ENCODE results near the gene NOVA1. TPM values are rescaled to one million over a fixed set of nuclear protein-coding genes. Genes with fewer than 3 reads are reported as not detected.

NOVA1 gene
- total RNA-seq, 6 experiments from 2014 or later = 0.12 to 2.0 (median 0.47) TPM

GRCh38 chr14:26499546-26499945 lies 98.3 kb downstream of the NOVA1 start:
- intact Hi-C loops (cut with DNase I) = no loop called here
- Histone ChIP-seq H3K4me3 (no peak overlapping the region), H3K27ac (no peak overlapping the region), H3K36me3 (no peaks in the 10 kb centered on the region), H3K9me3 (no peaks in the 10 kb centered on the region), H3K4me1 (no peaks in the 10 kb centered on the region), H3K27me3 (no peaks in the 10 kb centered on the region)
- DNase-seq (no peak), ATAC-seq (no peak)
- WGBS (ENCODE audit: insufficient coverage, low coverage, low lambda C conversion rate, missing lambda C conversion rate) = 65% methylated on average over 2 of the region's 2 CpGs
- TF ChIP-seq POLR2A (IDR thresholded peaks at IDR 0.05) = no peak
- TF ChIP-seq, protein P1, sequence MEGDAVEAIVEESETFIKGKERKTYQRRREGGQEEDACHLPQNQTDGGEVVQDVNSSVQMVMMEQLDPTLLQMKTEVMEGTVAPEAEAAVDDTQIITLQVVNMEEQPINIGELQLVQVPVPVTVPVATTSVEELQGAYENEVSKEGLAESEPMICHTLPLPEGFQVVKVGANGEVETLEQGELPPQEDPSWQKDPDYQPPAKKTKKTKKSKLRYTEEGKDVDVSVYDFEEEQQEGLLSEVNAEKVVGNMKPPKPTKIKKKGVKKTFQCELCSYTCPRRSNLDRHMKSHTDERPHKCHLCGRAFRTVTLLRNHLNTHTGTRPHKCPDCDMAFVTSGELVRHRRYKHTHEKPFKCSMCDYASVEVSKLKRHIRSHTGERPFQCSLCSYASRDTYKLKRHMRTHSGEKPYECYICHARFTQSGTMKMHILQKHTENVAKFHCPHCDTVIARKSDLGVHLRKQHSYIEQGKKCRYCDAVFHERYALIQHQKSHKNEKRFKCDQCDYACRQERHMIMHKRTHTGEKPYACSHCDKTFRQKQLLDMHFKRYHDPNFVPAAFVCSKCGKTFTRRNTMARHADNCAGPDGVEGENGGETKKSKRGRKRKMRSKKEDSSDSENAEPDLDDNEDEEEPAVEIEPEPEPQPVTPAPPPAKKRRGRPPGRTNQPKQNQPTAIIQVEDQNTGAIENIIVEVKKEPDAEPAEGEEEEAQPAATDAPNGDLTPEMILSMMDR (IDR thresholded peaks at IDR 0.05) = no peak

DNA sequence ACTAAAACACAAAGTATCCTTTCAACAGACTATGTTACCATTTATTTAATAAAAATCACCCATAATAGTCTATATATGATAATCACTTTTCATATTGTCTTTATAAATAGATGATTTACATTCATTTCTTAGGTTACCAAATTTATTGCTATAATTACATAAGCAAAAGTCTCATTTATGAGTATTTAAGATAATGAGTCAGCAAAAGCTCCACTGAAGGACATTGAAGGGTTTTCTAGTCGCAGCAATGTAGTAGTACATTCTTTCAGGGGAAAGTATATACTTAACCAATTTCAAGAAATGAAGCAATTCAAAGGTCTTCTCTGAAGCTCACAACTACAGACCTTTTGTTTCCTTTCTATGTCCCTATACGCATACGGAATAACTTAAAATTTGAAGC lies 110.9 kb downstream of the NOVA1 start:
- no peak for TF ChIP-seq POLR2A (IDR thresholded peaks at IDR 0.05)
- TF ChIP-seq, protein P1 (IDR thresholded peaks at IDR 0.05) = no peak
- H3K9me3 ChIP-seq = no peaks in the 10 kb centered on the region
- H3K27ac ChIP-seq = no peak overlapping the region
- intact Hi-C loops (cut with DNase I) = no loop called here
- no peaks in the 10 kb centered on the region for H3K36me3 ChIP-seq
- DNase-seq (no peak), ATAC-seq (no peak)
- WGBS (ENCODE audit: insufficient coverage, low coverage, low lambda C conversion rate, missing lambda C conversion rate) = 85% methylated on average over 3 of the region's 3 CpGs
- H3K4me1 ChIP-seq = no peaks in the 10 kb centered on the region
- H3K4me3 ChIP-seq = no peak overlapping the region
- H3K27me3 ChIP-seq = no peaks in the 10 kb centered on the region

DNA sequence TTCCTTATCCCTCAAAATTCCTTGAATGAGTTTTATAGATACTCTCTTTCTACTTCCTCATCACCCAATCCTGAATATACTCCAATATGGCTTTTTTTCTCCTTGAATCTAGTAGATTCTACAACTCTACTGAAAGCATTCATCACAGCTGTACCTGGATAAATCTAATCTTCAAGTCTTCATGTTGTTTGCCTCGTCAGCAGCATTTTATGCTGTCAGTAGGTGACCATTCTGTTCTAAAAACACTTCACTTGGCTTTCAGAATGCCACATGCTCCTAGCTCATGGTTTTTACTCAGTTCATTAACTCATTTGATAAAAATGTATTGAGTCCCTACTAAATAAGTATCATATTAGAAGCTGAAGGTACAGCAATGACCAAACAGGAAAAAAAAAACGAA lies 113.3 kb downstream of the NOVA1 start:
- H3K36me3 ChIP-seq = no peaks in the 10 kb centered on the region
- no peak overlapping the region for H3K4me3 ChIP-seq
- no peak for DNase-seq
- no peak overlapping the region for H3K27ac ChIP-seq
- no peaks in the 10 kb centered on the region for H3K4me1 ChIP-seq
- H3K27me3 ChIP-seq = no peaks in the 10 kb centered on the region
- 51% methylated on average over 2 of the region's 2 CpGs for WGBS (ENCODE audit: insufficient coverage, low coverage, low lambda C conversion rate, missing lambda C conversion rate)
- no peak for ATAC-seq
- H3K9me3 ChIP-seq = no peaks in the 10 kb centered on the region
- TF ChIP-seq, protein P1 (IDR thresholded peaks at IDR 0.05) = no peak
- TF ChIP-seq POLR2A (IDR thresholded peaks at IDR 0.05) = no peak
- intact Hi-C loops (cut with DNase I) = no loop called here

DNA sequence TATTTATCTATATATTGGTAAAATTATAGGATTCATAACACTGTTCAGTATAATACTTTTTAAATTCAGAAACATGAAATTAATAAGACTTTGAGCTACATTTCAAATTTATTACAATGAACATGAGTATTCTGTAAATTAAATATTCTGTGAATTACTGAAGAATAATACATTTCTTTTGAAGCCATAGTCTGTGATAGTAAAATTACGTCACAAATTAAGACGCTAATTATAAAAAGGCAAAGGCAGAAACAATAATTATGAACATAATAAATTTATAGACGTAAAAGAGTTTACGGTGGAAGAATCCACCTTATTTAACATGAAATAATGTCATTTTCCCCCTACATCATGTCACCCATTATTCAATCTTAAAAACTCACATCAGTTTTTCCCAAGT lies 118.9 kb downstream of the NOVA1 start:
- WGBS (ENCODE audit: insufficient coverage, low coverage, low lambda C conversion rate, missing lambda C conversion rate) = 83% methylated on average over 4 of the region's 4 CpGs
- no peaks in the 10 kb centered on the region for H3K36me3 ChIP-seq
- DNase-seq = no peak

More for the DNA sequence above, 118.9 kb downstream of the NOVA1 start:
- H3K9me3 ChIP-seq = no peaks in the 10 kb centered on the region
- no peaks in the 10 kb centered on the region for H3K4me1 ChIP-seq
- H3K27ac ChIP-seq = no peak overlapping the region
- ATAC-seq = no peak
- no peak overlapping the region for H3K4me3 ChIP-seq
- intact Hi-C loops (cut with DNase I) = no loop called here
- H3K27me3 ChIP-seq = no peaks in the 10 kb centered on the region
- TF ChIP-seq, protein P1 (IDR thresholded peaks at IDR 0.05) = no peak
- TF ChIP-seq POLR2A (IDR thresholded peaks at IDR 0.05) = no peak
